ENCODE measurements around the gene GALNT11.

Gene GALNT11

DNA sequence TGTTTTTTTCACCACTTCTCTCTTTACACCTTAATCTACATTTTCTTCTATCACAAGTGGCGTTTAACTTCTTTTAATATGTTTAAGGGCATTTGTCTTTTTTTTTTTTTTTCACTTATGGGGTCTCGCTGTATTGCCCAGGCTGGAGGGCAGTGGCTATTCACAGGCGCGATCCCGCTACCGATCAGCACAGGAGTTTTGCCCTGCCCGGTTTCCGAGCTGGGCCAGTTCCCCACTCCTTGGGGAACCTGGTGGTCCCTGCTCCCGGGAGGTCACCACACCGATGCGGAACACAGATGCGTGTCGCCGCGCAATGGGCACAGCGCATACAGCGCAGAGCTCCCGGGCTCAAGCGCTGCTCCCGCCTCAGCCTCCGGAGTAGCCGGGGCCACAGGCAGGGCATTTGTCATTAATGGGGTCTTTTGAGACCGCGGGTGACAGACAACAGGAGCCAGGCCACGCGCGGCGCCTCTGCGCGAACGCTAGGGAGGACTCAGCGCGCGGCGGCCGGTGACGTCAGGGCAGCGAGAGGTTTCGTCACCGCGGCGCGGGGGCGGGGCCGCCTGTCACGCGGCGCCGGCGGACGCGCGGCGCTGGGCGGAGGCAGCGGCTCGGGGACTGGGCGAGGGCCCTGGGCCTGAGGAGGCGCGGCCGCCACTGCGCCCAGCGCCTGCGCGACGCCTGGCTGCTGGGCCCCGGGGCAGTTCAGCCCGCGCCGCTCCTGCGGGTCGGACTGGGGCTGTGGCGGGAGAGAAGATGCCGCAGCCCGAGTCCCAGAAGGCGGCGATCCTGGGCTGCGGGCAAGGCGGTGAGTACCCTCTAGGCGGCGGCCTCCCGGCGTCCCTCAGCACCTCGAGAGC is at the start of gene GALNT11:
TSS of gene GALNT11 (plus strand) at position 598 of the 860 bp plus-strand sequence. CDS start 68,554 bp downstream, outside the sequence.
- Histone ChIP-seq H3K9ac (ENCODE audit: low read length in 5 of 5) (peak within 1 kb of the TSS; percentile 56 to 93 (median 87)), H3K9me3 (ENCODE audit: control insufficient read depth in 5 of 5, low read length in 5 of 5) (no peaks in the 10 kb centered on the region), H3K27me3 (ENCODE audit: control insufficient read depth in 5 of 5, insufficient read depth in 4 of 5, low read length in 5 of 5) (no peaks in the 10 kb centered on the region), H3K4me3 (ENCODE audit: low read depth in 1 of 5, low read length in 5 of 5) (peak within 1 kb of the TSS; percentile 74 to 93 (median 86)), H3K36me3 (ENCODE audit: control insufficient read depth in 5 of 5, insufficient read depth in 5 of 5, low read length in 5 of 5) (peaks cover 0 to 7% (median 0%) of the 10 kb centered on the region in 5 donors), H3K4me1 (ENCODE audit: control insufficient read depth in 5 of 5, insufficient read depth in 5 of 5, low read length in 5 of 5) (peaks cover 5 to 14% (median 13%) of the 10 kb centered on the region in 5 donors), H3K27ac (ENCODE audit: low read depth, low read length) (peak within 1 kb of the TSS; percentile 75)

DNA sequence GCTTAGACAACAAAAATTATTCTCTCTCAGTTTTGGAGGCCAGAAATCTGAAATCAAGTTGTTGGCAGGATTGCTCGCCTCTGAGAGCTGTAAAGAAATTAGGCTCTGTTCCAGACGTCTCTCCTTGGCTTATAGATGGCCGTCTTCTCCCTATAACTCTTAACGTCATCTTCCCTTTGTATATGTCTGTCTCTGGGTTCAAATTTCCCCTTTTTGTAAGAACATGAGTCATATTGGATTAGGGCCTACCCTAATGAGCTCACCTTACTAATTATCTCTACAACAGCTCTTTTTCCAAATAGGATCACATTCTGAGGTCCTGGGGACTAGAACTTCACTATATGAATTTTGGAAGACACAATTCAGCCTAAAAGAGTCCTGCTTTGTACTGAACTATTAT is 46.9 kb upstream of the GALNT11 start:
- Histone ChIP-seq H3K4me1 (ENCODE audit: control insufficient read depth in 5 of 5, insufficient read depth in 5 of 5, low read length in 5 of 5) (no peaks in the 10 kb centered on the region), H3K4me3 (ENCODE audit: low read depth in 1 of 5, low read length in 5 of 5) (no peak overlapping the region), H3K9ac (ENCODE audit: low read length in 5 of 5) (no peak overlapping the region), H3K27ac (ENCODE audit: low read depth, low read length) (no peak overlapping the region), H3K36me3 (ENCODE audit: control insufficient read depth in 5 of 5, insufficient read depth in 5 of 5, low read length in 5 of 5) (no peaks in the 10 kb centered on the region), H3K27me3 (ENCODE audit: control insufficient read depth in 5 of 5, insufficient read depth in 4 of 5, low read length in 5 of 5) (no peaks in the 10 kb centered on the region), H3K9me3 (ENCODE audit: control insufficient read depth in 5 of 5, low read length in 5 of 5) (no peaks in the 10 kb centered on the region)

DNA sequence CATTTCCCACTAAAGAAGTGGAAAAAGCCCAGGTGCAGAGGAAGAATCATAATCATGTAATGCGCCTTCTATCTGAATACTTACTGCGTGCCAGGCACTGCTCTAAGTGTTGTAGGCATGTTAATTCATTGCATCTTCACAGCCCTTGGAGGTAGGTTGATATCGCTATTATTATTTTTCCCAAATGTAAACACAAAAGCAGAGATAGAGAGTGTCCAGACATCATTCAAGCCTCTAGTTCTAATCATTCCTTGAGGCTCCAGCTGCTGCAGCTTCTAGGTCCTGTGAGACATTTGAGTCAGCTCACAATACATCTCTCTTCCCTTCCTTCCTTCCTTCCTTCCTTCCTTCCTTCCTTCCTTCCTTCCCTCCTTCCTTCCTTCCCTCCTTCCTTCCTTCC is 44.3 kb upstream of the GALNT11 start:
- Histone ChIP-seq H3K27ac (ENCODE audit: low read depth, low read length) (no peak overlapping the region), H3K27me3 (ENCODE audit: control insufficient read depth in 5 of 5, insufficient read depth in 4 of 5, low read length in 5 of 5) (no peaks in the 10 kb centered on the region), H3K9me3 (ENCODE audit: control insufficient read depth in 5 of 5, low read length in 5 of 5) (no peaks in the 10 kb centered on the region), H3K4me1 (ENCODE audit: control insufficient read depth in 5 of 5, insufficient read depth in 5 of 5, low read length in 5 of 5) (no peaks in the 10 kb centered on the region), H3K4me3 (ENCODE audit: low read depth in 1 of 5, low read length in 5 of 5) (no peak overlapping the region), H3K9ac (ENCODE audit: low read length in 5 of 5) (no peak overlapping the region), H3K36me3 (ENCODE audit: control insufficient read depth in 5 of 5, insufficient read depth in 5 of 5, low read length in 5 of 5) (no peaks in the 10 kb centered on the region)

DNA sequence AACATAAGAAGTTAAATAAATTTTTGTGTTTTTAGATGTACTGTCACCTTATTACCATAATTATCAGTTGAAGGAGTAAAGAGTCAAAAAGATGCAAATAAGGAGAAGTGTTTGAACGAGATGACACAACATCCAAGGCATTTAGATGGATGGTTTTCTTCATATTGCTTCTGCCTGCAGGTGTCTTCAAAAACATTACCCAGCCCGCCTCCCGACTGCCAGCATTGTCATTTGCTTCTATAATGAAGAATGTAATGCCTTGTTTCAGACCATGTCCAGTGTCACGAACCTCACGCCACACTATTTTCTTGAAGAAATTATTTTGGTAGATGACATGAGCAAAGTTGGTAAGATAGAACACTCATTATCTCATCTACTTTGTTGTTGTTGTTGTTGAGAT is 42.7 kb upstream of the GALNT11 start:
- Histone ChIP-seq H3K27me3 (ENCODE audit: control insufficient read depth in 5 of 5, insufficient read depth in 4 of 5, low read length in 5 of 5) (no peaks in the 10 kb centered on the region), H3K9ac (ENCODE audit: low read length in 5 of 5) (no peak overlapping the region), H3K27ac (ENCODE audit: low read depth, low read length) (no peak overlapping the region), H3K36me3 (ENCODE audit: control insufficient read depth in 5 of 5, insufficient read depth in 5 of 5, low read length in 5 of 5) (no peaks in the 10 kb centered on the region), H3K4me3 (ENCODE audit: low read depth in 1 of 5, low read length in 5 of 5) (no peak overlapping the region), H3K4me1 (ENCODE audit: control insufficient read depth in 5 of 5, insufficient read depth in 5 of 5, low read length in 5 of 5) (no peaks in the 10 kb centered on the region), H3K9me3 (ENCODE audit: control insufficient read depth in 5 of 5, low read length in 5 of 5) (no peaks in the 10 kb centered on the region)

DNA sequence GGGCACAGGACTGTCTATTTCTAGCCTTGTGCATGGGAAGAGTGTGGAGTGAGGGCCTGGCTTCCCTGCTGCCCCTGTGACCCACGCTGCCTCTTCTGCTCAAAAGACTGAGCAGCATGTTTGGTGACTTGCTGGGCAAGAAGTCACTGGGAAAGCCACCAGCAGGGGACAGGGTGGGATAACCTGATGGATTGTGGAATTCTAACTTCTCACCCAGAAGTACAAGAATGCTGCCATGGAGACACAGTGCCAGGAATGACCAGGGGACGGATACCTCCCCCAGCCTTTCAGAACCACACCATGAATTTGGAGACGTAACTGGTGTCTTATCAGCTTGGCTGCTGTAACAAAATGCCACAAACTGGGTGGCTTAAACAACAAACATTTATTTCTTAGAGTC is 40.9 kb upstream of the GALNT11 start:
- H3K9ac ChIP-seq (ENCODE audit: low read length in 5 of 5) = no peak overlapping the region
- H3K4me3 ChIP-seq (ENCODE audit: low read depth in 1 of 5, low read length in 5 of 5) = no peak overlapping the region
- no peaks in the 10 kb centered on the region for H3K4me1 ChIP-seq (ENCODE audit: control insufficient read depth in 5 of 5, insufficient read depth in 5 of 5, low read length in 5 of 5)
- H3K27me3 ChIP-seq (ENCODE audit: control insufficient read depth in 5 of 5, insufficient read depth in 4 of 5, low read length in 5 of 5) = no peaks in the 10 kb centered on the region
- H3K36me3 ChIP-seq (ENCODE audit: control insufficient read depth in 5 of 5, insufficient read depth in 5 of 5, low read length in 5 of 5) = no peaks in the 10 kb centered on the region
- no peak overlapping the region for H3K27ac ChIP-seq (ENCODE audit: low read depth, low read length)
- no peaks in the 10 kb centered on the region for H3K9me3 ChIP-seq (ENCODE audit: control insufficient read depth in 5 of 5, low read length in 5 of 5)

DNA sequence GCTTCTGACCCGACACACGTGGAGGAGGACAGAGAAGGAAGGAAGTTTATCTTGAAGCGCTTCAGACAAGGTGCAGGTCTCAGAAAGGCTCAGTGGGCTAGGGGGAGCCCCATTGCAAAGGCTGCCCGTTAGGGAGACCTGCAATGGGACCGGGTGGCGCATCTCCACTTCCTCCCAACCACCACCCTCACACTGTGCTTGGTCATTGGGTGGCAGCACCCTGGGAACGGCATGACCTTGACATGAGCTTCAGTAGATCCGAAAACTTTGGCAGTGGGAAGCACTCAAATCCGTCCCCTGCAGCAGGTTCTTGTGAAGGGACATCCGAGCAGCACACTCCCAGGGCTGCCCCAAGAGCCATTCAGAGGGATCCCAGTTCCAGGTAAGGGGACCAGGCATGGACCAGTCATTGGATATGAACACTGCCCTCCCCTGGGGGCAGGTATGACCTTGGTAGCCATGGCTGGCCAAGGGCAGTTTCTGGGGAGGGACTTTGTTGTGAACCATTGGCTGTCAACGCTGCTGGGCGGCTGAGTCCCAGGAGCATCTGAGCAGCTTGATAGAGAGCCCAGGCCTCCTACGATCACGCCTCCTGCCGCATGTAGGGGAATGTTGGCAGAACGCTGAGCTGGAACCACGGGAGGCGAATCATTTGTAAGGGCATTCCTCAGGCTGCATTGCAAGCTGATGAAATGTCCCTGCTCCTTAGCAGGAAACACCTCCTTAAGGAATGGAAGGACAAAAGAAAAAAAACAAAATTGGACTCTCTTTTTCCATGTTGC is 37.5 kb upstream of the GALNT11 start:
- H3K27ac ChIP-seq (ENCODE audit: low read depth, low read length) = no peak overlapping the region
- no peak overlapping the region for H3K4me3 ChIP-seq (ENCODE audit: low read depth in 1 of 5, low read length in 5 of 5)
- H3K9ac ChIP-seq (ENCODE audit: low read length in 5 of 5) = no peak overlapping the region
- peaks cover 0 to 5% (median 0%) of the 10 kb centered on the region in 5 donors for H3K4me1 ChIP-seq (ENCODE audit: control insufficient read depth in 5 of 5, insufficient read depth in 5 of 5, low read length in 5 of 5)
- no peaks in the 10 kb centered on the region for H3K27me3 ChIP-seq (ENCODE audit: control insufficient read depth in 5 of 5, insufficient read depth in 4 of 5, low read length in 5 of 5)
- no peaks in the 10 kb centered on the region for H3K36me3 ChIP-seq (ENCODE audit: control insufficient read depth in 5 of 5, insufficient read depth in 5 of 5, low read length in 5 of 5)
- H3K9me3 ChIP-seq (ENCODE audit: control insufficient read depth in 5 of 5, low read length in 5 of 5) = no peaks in the 10 kb centered on the region

DNA sequence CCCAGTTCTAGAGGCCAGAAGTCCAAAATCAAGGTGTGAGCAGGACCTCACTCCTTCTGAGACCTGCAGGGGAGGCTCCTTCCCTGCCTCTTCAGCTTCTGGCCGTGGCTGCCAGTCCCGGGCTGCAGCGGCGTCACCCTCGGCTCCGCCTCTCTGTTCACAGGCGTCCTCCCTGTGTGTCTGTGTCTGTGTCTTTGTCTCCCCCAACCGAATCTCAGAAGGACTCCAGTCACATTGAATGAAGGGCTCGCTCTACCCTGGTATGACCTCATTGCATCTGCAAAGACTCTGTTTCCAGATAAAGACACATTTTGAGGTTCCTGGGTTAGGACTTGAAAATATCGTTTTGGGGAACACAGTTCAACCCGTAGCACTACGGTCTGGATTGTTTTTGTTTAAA is 33.1 kb upstream of the GALNT11 start:
- Histone ChIP-seq H3K9me3 (ENCODE audit: control insufficient read depth in 5 of 5, low read length in 5 of 5) (no peaks in the 10 kb centered on the region), H3K9ac (ENCODE audit: low read length in 5 of 5) (no peak overlapping the region), H3K36me3 (ENCODE audit: control insufficient read depth in 5 of 5, insufficient read depth in 5 of 5, low read length in 5 of 5) (no peaks in the 10 kb centered on the region), H3K27me3 (ENCODE audit: control insufficient read depth in 5 of 5, insufficient read depth in 4 of 5, low read length in 5 of 5) (peaks cover 0 to 3% (median 0%) of the 10 kb centered on the region in 5 donors), H3K27ac (ENCODE audit: low read depth, low read length) (no peak overlapping the region), H3K4me1 (ENCODE audit: control insufficient read depth in 5 of 5, insufficient read depth in 5 of 5, low read length in 5 of 5) (peaks cover 0 to 9% (median 0%) of the 10 kb centered on the region in 5 donors), H3K4me3 (ENCODE audit: low read depth in 1 of 5, low read length in 5 of 5) (peak overlapping the region in 1 of 5 donors; percentile 27)

DNA sequence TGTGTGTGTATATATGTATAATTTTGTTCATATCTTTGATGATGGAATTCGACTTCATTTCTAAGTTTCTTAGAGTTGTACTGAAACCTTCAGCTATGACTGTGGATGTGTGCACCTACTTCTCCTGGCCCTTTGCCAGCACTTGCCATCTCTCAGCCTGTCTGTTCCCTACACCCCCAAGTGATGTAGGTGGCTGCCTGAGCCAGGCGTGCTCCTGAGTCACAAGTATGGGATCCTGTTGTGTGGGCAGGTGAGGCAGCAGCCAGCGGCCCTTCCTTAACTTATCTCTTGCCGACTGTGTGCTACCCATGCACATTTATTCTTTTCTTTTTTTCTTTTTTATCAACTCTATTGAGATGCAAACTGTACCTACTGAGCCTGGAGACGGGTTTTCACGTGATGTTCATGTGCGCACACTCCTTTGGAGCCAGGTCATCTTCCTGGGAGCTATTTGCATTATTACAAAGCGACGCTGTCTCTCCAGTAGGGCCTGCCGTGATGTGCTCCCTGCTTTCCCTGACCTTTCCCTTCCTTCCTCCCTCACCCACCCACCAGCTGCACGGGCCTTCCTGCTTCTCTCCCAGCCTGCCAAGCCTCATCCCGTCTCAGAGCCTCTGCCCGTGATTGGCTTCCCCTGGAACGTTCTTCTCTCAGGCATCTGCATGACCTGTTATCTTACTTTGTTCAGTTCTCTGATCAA is 31.3 kb upstream of the GALNT11 start:
- H3K27me3 ChIP-seq (ENCODE audit: control insufficient read depth in 5 of 5, insufficient read depth in 4 of 5, low read length in 5 of 5) = peaks cover 0 to 3% (median 0%) of the 10 kb centered on the region in 5 donors
- H3K4me1 ChIP-seq (ENCODE audit: control insufficient read depth in 5 of 5, insufficient read depth in 5 of 5, low read length in 5 of 5) = peaks cover 0 to 9% (median 0%) of the 10 kb centered on the region in 5 donors
- no peak overlapping the region for H3K4me3 ChIP-seq (ENCODE audit: low read depth in 1 of 5, low read length in 5 of 5)
- no peaks in the 10 kb centered on the region for H3K36me3 ChIP-seq (ENCODE audit: control insufficient read depth in 5 of 5, insufficient read depth in 5 of 5, low read length in 5 of 5)
- no peak overlapping the region for H3K27ac ChIP-seq (ENCODE audit: low read depth, low read length)
- no peak overlapping the region for H3K9ac ChIP-seq (ENCODE audit: low read length in 5 of 5)
- H3K9me3 ChIP-seq (ENCODE audit: control insufficient read depth in 5 of 5, low read length in 5 of 5) = no peaks in the 10 kb centered on the region

DNA sequence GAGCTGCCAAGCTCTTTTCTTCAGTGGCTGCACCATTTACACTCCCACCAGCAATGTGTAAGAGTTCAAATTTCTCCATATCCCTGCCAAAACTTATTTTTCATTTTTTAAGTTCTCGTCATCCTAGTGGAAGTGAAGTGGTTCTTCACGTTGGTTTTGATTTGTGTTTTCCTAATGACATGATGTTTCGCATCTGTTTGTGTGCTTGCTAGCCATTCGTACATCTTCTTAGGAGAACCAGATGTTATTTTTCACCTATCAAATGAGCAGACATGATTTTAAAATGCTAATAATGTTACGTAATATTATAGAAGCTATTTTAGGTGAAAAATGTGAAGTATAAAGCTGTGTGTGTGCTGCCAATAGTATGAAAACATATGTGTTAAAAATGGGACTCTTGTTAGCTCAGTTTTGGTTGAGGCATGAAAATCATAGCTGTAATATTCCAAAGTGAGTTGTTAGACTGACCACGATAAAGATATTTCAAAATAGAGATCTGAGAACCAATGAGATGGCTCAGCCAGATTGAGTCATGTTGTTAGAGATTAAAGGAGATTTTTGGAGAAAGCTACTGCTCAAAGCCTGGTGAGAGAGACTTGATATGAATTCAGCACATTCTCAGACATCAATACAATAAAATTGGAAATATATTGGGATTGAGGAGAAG is 25.9 kb upstream of the GALNT11 start:
- H3K4me3 ChIP-seq (ENCODE audit: low read depth in 1 of 5, low read length in 5 of 5) = no peak overlapping the region
- H3K9ac ChIP-seq (ENCODE audit: low read length in 5 of 5) = no peak overlapping the region
- peaks cover 0 to 2% (median 0%) of the 10 kb centered on the region in 5 donors for H3K9me3 ChIP-seq (ENCODE audit: control insufficient read depth in 5 of 5, low read length in 5 of 5)
- H3K27me3 ChIP-seq (ENCODE audit: control insufficient read depth in 5 of 5, insufficient read depth in 4 of 5, low read length in 5 of 5) = peaks cover 0 to 3% (median 0%) of the 10 kb centered on the region in 5 donors
- H3K27ac ChIP-seq (ENCODE audit: low read depth, low read length) = no peak overlapping the region
- H3K36me3 ChIP-seq (ENCODE audit: control insufficient read depth in 5 of 5, insufficient read depth in 5 of 5, low read length in 5 of 5) = no peaks in the 10 kb centered on the region
- no peaks in the 10 kb centered on the region for H3K4me1 ChIP-seq (ENCODE audit: control insufficient read depth in 5 of 5, insufficient read depth in 5 of 5, low read length in 5 of 5)

Measured in subcutaneous abdominal adipose tissue (tissue), 5 donors.